D721Med (cell line): ENCODE data around the gene HOMER3.

Experiments used
- DNase-seq: peaks from one replicate; pipeline ENCODE4 v3.0.0; 2011; ENCODE audit warnings: low spot score; ENCODE audit not compliant: insufficient read length
- FAIRE-seq: peaks from 2 replicates; lab custom pipeline; 2011; peaks lifted over from hg19 to GRCh38; lab: Jason Lieb, UNC
- CTCF ChIP-seq: IDR thresholded peaks from 2 replicates; pipeline ENCODE4 v1.5.1; 2012; ENCODE audit warnings: mild to moderate bottlenecking, control low read depth; ENCODE audit not compliant: insufficient read depth; ENCODE audit errors: missing control alignments

The HOMER3 gene

GRCh38 chr19:18912933-18913332 is 28.1 kb downstream of the HOMER3 start:
- FAIRE-seq (no peak), DNase-seq (no peak)
- no peak for TF ChIP-seq CTCF

- DNase-seq = no peak
- no peak for TF ChIP-seq CTCF
- no peak for FAIRE-seq
Observed at GRCh38 chr19:18910801-18911436, 30.1 kb downstream of the HOMER3 start.

- FAIRE-seq = no peak
- TF ChIP-seq CTCF = no peak
Observed at GRCh38 chr19:18910010-18910409, 31.0 kb downstream of the HOMER3 start.

GRCh38 chr19:18908917-18909619 is 31.9 kb downstream of the HOMER3 start:
- no peak for FAIRE-seq

More at GRCh38 chr19:18910010-18910409, 31.0 kb downstream of the HOMER3 start:
- no peak for DNase-seq

GRCh38 chr19:18906605-18907519 is 34.2 kb downstream of the HOMER3 start:
- no peak for TF ChIP-seq CTCF
- no peak for FAIRE-seq
- no peak for DNase-seq

More at GRCh38 chr19:18908917-18909619, 31.9 kb downstream of the HOMER3 start:
- no peak for TF ChIP-seq CTCF
- no peak for DNase-seq

- FAIRE-seq = no peak
- TF ChIP-seq CTCF = no peak
- DNase-seq = no peak
Observed at GRCh38 chr19:18905513-18906236, 35.3 kb downstream of the HOMER3 start.
